Natural killer cell (primary cell): Measurements from ENCODE around the gene BTN1A1. TPM values are rescaled to one million over a fixed set of nuclear protein-coding genes. Genes with fewer than 3 reads are reported as not detected.

Source experiments
- ATAC-seq, 3 donors: fragments of 150-1000 bp in 2 of 3; fragments of 200-7000 bp in 1 of 3; cut with Tn5 transposase; 1 replicate in 1 of 3; 2 replicates in 2 of 3; pipeline ENCODE4 v1.10.0; 2021; ENCODE audit warnings: mild to moderate bottlenecking in 2 of 3, moderate library complexity in 2 of 3
- DNase-seq, 2 donors: peaks; one replicate each; pipeline versions ENCODE4 v3.0.0 to v3.0.0-alpha.2; 2013 to 2021; ENCODE audit warnings: mixed read lengths in 1 of 2
- H3K27ac ChIP-seq: one replicate; pipeline ENCODE4 v1.5.1; 2013; ENCODE audit warnings: mild to moderate bottlenecking, low read length
- H3K27me3 ChIP-seq: one replicate; pipeline ENCODE4 v1.6.1; 2013; ENCODE audit warnings: low read length; ENCODE audit not compliant: control insufficient read depth, insufficient read depth
- H3K36me3 ChIP-seq: one replicate; pipeline ENCODE4 v1.6.1; 2013; ENCODE audit warnings: low read length; ENCODE audit not compliant: control insufficient read depth, insufficient read depth
- H3K4me1 ChIP-seq: one replicate; pipeline ENCODE4 v1.6.1; 2013; ENCODE audit warnings: low read length; ENCODE audit not compliant: control insufficient read depth, insufficient read depth
- H3K4me3 ChIP-seq: one replicate; pipeline ENCODE4 v1.5.1; 2013; ENCODE audit warnings: low read length
- H3K9me3 ChIP-seq: one replicate; pipeline ENCODE4 v1.6.1; 2013; ENCODE audit warnings: low read length; ENCODE audit not compliant: control insufficient read depth, insufficient read depth
- H3K27ac Mint-ChIP-seq, 2 donors: one replicate each; pipeline ENCODE4 v1.8.0; 2022; ENCODE audit warnings: mild to moderate bottlenecking in 2 of 2, mixed read lengths in 2 of 2, moderate library complexity in 1 of 2
- H3K27me3 Mint-ChIP-seq, 2 donors: one replicate each; pipeline ENCODE4 v1.8.0; 2022; ENCODE audit warnings: low read depth in 2 of 2, mixed read lengths in 2 of 2
- H3K36me3 Mint-ChIP-seq: one replicate; pipeline ENCODE4 v1.8.0; 2022; ENCODE audit warnings: mixed read lengths
- H3K4me1 Mint-ChIP-seq, 2 donors: one replicate each; pipeline ENCODE4 v1.8.0; 2022; ENCODE audit warnings: mixed read lengths in 2 of 2
- H3K4me3 Mint-ChIP-seq: one replicate; pipeline ENCODE4 v1.8.0; 2022; ENCODE audit warnings: mild to moderate bottlenecking, moderate library complexity, mixed read lengths
- H3K9me3 Mint-ChIP-seq, 2 donors: one replicate each; pipeline ENCODE4 v1.8.0; 2022; ENCODE audit warnings: mixed read lengths in 2 of 2
- WGBS: methylation state at CpG from one replicate; pipeline ENCODE4 v1.1.7; 2013; ENCODE audit warnings: missing lambda C conversion rate; ENCODE audit not compliant: insufficient coverage; 5-methylcytosine and 5-hydroxymethylcytosine counted together
- intact Hi-C: fragments of 100-400 bp; cut with micrococcal nuclease; formaldehyde crosslinking; loops from one replicate; pipeline ENCODE4 v1.14.2; 2022
- total RNA-seq, 4 donors: library from RNA; stranded (reverse); fragments of 120-200 nt in 1 of 4; gene quantifications; one replicate each; pipeline versions ENCODE4 v1.2.3 to v1.2.4, GENCODE V29; 2013 to 2022
- TF ChIP-seq, protein P1 (sequence below): fragments of 200-600 bp; IDR thresholded peaks from one replicate; pipeline ENCODE4 v1.8.0; 2022; ENCODE audit warnings: antibody characterized with exemption

The BTN1A1 gene
- total RNA-seq, 3 donors from 2014 or later (not counting 1 experiment from before 2014, with no cell fraction given) = not detected

DNA sequence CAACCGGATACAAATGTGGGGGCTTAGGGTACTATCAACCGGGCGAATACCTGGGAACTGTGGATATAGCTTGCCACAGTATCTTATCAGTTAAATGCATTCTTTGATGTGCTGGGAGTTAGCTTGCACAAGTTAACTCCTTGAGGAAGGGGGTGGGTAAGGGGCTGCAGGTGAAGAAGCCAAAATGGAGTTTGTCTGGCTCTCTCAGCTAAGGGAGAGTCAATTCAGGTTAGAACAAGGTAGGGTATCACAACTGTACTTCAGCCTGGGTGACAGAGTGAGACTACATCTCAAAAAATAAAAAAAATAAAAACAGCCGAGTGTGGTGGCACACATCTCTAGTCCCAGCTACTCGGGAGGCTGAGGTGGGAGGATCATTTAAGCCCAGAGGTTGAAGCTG, 8.5 kb upstream of the BTN1A1 start:
- no peaks in the 10 kb centered on the region for H3K27me3 ChIP-seq
- Mint-ChIP-seq H3K4me1 (no peaks in the 10 kb centered on the region), H3K27ac (no peak overlapping the region), H3K9me3 (no peaks in the 10 kb centered on the region), H3K4me3 (no peak overlapping the region), H3K27me3 (peaks cover 7 to 9% of the 10 kb centered on the region in 2 donors), H3K36me3 (no peaks in the 10 kb centered on the region)
- H3K4me1 ChIP-seq = no peaks in the 10 kb centered on the region
- intact Hi-C loops = loop anchor here (5.0 kb wide), 1 partner anchor 149 kb away; no protein-coding TSS in a partner anchor
- TF ChIP-seq, protein P1, sequence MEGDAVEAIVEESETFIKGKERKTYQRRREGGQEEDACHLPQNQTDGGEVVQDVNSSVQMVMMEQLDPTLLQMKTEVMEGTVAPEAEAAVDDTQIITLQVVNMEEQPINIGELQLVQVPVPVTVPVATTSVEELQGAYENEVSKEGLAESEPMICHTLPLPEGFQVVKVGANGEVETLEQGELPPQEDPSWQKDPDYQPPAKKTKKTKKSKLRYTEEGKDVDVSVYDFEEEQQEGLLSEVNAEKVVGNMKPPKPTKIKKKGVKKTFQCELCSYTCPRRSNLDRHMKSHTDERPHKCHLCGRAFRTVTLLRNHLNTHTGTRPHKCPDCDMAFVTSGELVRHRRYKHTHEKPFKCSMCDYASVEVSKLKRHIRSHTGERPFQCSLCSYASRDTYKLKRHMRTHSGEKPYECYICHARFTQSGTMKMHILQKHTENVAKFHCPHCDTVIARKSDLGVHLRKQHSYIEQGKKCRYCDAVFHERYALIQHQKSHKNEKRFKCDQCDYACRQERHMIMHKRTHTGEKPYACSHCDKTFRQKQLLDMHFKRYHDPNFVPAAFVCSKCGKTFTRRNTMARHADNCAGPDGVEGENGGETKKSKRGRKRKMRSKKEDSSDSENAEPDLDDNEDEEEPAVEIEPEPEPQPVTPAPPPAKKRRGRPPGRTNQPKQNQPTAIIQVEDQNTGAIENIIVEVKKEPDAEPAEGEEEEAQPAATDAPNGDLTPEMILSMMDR = no peak
- H3K4me3 ChIP-seq = no peak overlapping the region
- H3K36me3 ChIP-seq = no peaks in the 10 kb centered on the region
- H3K9me3 ChIP-seq = no peaks in the 10 kb centered on the region
- no peak for DNase-seq
- no peak for ATAC-seq
- no peak overlapping the region for H3K27ac ChIP-seq
- 81% methylated on average over 5 of the region's 5 CpGs for WGBS

DNA sequence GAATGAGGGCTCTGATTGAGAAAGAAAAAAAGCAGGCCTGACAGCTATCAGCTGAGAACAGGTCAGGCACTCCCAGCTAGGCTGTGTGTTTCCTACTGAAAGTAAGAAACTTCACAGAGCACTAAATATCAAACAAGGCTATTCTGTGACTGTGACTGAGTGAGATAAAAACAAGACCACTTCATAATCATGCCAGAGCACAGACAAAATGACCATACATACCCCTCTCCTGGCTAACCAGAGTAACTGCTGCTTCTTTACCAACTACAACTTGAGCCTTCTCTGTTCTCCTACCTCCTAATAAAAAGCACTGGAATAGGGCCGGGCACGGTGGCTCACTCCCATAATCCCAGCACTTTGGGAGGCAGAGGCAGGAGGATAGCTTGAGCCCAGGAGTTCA, 6.8 kb upstream of the BTN1A1 start:
- peak in 1 of 2 donors; percentile 42 for DNase-seq
- TF ChIP-seq, protein P1 = no peak
- Histone ChIP-seq H3K4me3 (no peak overlapping the region), H3K27me3 (no peaks in the 10 kb centered on the region), H3K27ac (no peak overlapping the region), H3K36me3 (no peaks in the 10 kb centered on the region), H3K9me3 (no peaks in the 10 kb centered on the region), H3K4me1 (no peaks in the 10 kb centered on the region)
- ATAC-seq = peak in 2 of 3 donors; percentile 57 to 61
- Mint-ChIP-seq H3K36me3 (no peaks in the 10 kb centered on the region), H3K27ac (no peak overlapping the region), H3K9me3 (no peaks in the 10 kb centered on the region), H3K4me1 (no peaks in the 10 kb centered on the region), H3K4me3 (no peak overlapping the region), H3K27me3 (peaks cover 9 to 11% of the 10 kb centered on the region in 2 donors)
- intact Hi-C loops = loop anchor here (5.0 kb wide), 1 partner anchor 151 kb away; no protein-coding TSS in a partner anchor
- 100% methylated on average over 2 of the region's 2 CpGs for whole genome bisulfite sequencing

DNA sequence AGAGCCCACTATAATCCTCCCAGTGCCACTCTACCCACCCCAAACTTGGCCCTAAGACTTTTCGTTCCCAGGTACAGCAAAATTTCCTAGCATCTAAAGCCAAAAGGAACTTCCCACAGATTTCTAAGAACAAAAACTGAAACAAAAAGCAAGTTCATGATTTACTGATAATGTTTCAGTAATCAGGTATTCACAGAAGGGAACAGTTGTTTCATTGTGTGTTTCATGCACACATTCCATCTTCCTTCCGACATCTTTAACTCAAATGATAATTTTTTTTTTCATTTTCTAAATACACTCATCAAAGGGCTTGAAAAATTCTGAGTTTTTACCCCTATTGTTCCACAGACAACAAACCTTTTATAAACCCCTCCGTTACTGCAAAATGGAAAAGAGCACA, 6.0 kb upstream of the BTN1A1 start:
- Histone ChIP-seq H3K9me3 (no peaks in the 10 kb centered on the region), H3K27ac (no peak overlapping the region), H3K4me1 (no peaks in the 10 kb centered on the region), H3K4me3 (no peak overlapping the region), H3K27me3 (no peaks in the 10 kb centered on the region), H3K36me3 (no peaks in the 10 kb centered on the region)
- intact Hi-C loops = loop anchor here (5.0 kb wide), 1 partner anchor 152 kb away; no protein-coding TSS in a partner anchor
- no peak for ATAC-seq
- no peaks in the 10 kb centered on the region for H3K36me3 Mint-ChIP-seq
- H3K4me3 Mint-ChIP-seq = no peak overlapping the region
- DNase-seq = no peak
- H3K9me3 Mint-ChIP-seq = no peaks in the 10 kb centered on the region
- peaks cover 9 to 12% of the 10 kb centered on the region in 2 donors for H3K27me3 Mint-ChIP-seq
- 96% methylated on average over 2 of the region's 3 CpGs for WGBS
- TF ChIP-seq, protein P1 = no peak
- H3K4me1 Mint-ChIP-seq = no peaks in the 10 kb centered on the region
- H3K27ac Mint-ChIP-seq = no peak overlapping the region

DNA sequence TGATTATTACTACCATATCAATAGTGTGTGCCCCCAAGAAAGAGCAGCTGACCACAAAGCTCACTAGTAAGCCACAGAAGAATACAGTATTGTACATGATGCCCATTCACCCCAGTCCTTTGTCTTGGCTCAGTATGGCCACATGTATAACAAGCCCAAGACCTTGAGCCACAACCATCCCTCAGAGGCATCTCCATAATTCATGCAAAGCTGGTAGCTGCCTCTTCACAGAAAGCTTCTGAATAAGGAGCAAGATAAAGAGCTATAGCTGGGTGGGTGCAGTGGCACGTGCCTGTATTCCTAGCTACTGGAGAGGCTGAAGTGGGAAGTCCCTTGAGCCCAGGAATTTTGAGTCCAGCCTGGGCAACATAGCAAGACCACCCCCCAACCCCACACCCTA, 4.8 kb upstream of the BTN1A1 start:
- Mint-ChIP-seq H3K9me3 (no peaks in the 10 kb centered on the region), H3K4me1 (no peaks in the 10 kb centered on the region), H3K36me3 (no peaks in the 10 kb centered on the region), H3K27me3 (peaks cover 9 to 15% of the 10 kb centered on the region in 2 donors), H3K27ac (no peak overlapping the region), H3K4me3 (no peak overlapping the region)
- Histone ChIP-seq H3K36me3 (no peaks in the 10 kb centered on the region), H3K27me3 (no peaks in the 10 kb centered on the region), H3K27ac (no peak overlapping the region), H3K4me1 (no peaks in the 10 kb centered on the region), H3K9me3 (no peaks in the 10 kb centered on the region), H3K4me3 (no peak overlapping the region)
- intact Hi-C loops = no loop called here
- no peak for ATAC-seq
- TF ChIP-seq, protein P1 = no peak
- WGBS = 83% methylated on average over 1 of the region's 1 CpG
- no peak for DNase-seq
